DND-41 (cell line): ENCODE data around the gene EVC2.

Experiments used
- EZH2 ChIP-seq: IDR thresholded peaks from 3 replicates; pipeline ENCODE4 v1.6.1; 2012; ENCODE audit warnings: borderline replicate concordance, low read depth, mild to moderate bottlenecking, moderate library complexity, low read length, inconsistent platforms; ENCODE audit not compliant: severe bottlenecking
- TF ChIP-seq, protein P1 (sequence below): IDR thresholded peaks from 2 replicates; pipeline ENCODE4 v1.5.1; 2012; ENCODE audit warnings: borderline replicate concordance, low read length, moderate library complexity, mild to moderate bottlenecking; ENCODE audit not compliant: poor library complexity, severe bottlenecking; ENCODE audit errors: extremely low read depth

DNA sequence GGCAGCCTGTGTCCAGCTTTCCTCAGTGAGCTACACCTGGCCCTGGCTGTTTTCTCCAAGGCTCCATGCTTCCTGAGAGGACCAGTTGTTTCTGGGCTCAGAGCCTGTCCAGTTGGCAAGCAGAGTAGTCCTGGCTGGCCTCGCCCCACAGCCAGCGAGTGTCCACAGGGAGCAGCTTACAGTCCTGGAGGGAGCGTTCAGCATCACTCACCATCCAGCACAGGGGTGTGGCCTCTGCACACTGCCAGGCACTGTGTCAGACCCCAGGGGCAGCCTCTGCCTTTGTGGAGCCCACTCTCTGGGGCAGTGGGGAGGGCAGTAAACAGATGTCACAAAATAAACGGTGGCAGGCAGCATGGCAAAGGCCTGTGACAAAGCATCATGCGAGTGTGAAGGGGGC is 26.5 kb upstream of the EVC2 start:
- TF ChIP-seq, protein P1, sequence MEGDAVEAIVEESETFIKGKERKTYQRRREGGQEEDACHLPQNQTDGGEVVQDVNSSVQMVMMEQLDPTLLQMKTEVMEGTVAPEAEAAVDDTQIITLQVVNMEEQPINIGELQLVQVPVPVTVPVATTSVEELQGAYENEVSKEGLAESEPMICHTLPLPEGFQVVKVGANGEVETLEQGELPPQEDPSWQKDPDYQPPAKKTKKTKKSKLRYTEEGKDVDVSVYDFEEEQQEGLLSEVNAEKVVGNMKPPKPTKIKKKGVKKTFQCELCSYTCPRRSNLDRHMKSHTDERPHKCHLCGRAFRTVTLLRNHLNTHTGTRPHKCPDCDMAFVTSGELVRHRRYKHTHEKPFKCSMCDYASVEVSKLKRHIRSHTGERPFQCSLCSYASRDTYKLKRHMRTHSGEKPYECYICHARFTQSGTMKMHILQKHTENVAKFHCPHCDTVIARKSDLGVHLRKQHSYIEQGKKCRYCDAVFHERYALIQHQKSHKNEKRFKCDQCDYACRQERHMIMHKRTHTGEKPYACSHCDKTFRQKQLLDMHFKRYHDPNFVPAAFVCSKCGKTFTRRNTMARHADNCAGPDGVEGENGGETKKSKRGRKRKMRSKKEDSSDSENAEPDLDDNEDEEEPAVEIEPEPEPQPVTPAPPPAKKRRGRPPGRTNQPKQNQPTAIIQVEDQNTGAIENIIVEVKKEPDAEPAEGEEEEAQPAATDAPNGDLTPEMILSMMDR: no peak
- TF ChIP-seq EZH2: no peak
